Kidney tubule cell (primary cell): ENCODE results near the gene IGLON5.

ENCODE experiments used
- DNase-seq: peaks from one replicate; pipeline ENCODE4 v3.0.0-alpha.2; 2018; ENCODE audit warnings: low spot score

IGLON5 gene

GRCh38 chr19:51311351-51312257 is at the start of gene IGLON5:
Gene IGLON5, plus strand, starts transcription at chr19:51311644. Its CDS starts 204 bp downstream, at chr19:51311848.
- no peak for DNase-seq

DNA sequence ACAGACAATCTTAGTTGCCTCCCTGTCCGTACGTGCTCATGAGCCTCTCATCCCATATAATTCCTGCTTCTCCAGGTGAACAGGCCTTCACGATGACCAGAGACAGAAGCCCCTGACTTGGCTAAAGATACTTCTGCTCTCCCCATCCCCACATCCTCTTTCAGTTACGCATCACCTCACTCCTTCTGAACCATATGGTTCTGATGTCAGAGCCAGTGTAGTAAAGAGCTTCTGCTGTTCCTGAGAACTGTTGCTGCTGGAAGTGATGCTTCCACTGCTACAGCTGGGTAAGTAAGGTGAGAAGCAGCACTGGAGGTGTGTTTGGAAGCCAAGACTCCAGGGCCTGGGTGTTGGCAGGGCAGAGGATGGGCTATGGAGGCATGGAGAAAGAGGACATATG is 47.6 kb upstream of the IGLON5 start:
- DNase-seq = no peak

- no peak for DNase-seq
Observed at GRCh38 chr19:51271067-51271466, 40.4 kb upstream of the IGLON5 start.

DNA sequence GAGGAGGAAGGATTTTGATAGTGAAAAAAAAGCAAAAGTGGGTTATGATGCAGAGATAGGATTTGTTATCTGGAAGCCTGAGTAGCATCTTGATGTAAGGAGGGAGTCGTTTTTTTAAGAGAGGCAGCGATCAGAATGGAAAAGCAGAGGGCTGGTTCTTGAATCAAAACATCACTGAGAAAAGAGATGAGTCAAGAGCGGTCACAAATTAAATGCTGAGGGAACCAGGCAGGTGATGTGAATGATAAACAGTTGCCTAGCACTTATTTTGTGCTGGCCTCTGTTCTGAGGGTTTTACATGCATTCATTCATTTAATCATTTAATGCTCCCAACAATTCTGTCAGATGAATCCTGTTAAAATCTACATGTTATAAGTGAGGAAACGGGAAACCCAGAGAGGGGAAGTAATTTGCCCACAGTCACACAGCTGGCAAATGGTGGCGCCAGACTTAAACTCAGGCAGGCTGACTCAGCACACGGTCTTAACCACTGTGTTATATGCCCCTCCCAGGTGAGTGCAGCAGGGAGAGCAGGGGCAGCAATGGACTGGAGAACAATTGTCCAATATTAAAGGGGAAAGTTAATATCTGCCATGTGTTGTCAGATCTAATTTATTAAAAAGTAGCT is 39.1 kb upstream of the IGLON5 start:
- DNase-seq = peak; percentile 10

DNA sequence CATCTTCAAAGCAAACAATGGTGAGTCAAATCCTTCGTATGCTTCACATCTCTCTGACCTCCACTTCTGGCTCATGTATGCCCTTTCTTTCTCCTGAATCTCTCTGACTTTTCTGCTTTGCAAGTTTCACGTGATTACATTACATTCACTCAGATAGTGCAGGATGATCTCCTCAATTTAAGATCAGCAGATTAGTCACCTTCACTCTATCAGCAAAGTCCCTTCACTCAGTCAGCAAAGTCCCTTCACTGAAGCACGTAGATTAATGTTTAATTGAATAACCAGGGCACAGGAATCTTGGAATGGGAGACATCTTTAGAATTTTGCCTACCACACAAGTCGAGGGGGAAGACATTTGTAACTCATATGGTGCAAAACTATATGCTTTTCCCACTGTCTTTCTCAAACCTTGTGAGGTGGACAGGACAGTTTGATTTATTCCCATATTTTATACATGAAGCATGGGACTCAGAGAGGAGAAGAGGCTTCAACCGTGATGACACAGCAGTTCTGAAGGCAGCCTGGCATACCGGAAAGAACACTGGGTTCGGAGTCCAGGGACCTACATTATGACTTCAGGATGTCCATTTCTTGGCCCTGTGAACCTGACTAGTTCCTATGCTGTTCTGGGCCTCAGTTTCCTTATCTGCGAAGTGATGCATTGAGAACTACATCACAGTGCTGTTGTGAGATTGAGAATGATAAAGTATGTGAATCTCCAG is 37.2 kb upstream of the IGLON5 start:
- peak; percentile 45 for DNase-seq

DNA sequence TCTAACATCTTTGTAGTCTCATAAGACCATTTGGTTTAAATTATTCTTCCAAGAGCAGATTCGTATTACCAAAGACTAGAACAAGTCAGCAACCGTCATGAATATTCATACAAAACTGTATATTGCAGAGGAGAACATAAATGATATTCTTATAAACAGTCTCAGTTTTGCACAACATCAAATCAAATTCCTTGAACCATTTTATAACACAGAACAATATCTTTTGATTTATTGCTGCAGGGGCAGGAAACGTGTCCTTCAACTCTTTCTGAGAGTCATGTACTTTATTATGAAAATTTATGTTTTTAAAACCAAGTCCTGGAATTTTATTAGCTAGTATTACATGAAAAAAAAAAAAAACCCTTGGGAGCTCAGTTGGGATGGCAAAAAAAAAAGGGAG is 34.3 kb upstream of the IGLON5 start:
- DNase-seq = no peak

- DNase-seq = no peak
Observed at GRCh38 chr19:51282335-51282734, 29.1 kb upstream of the IGLON5 start.

DNA sequence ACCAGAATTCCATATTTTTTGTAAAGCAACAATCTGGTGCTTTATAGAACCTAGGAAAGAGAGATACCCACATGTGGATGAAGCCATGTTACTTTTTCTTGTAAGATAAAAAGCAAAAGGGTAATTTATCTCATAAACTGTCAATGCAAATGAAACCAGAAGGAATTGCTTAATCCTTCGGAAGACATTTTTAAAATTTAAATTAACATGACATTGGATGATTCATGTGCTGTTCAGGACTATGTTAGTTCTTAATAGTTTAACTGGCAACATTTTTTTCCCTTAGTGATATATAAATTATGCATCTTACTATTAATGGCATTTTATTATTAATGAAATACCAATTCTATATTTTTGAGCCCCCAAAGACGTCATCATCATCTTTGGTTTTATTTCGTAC is 25.8 kb upstream of the IGLON5 start:
- DNase-seq = no peak

- DNase-seq = no peak
Observed at GRCh38 chr19:51289635-51290034, 21.8 kb upstream of the IGLON5 start.

DNA sequence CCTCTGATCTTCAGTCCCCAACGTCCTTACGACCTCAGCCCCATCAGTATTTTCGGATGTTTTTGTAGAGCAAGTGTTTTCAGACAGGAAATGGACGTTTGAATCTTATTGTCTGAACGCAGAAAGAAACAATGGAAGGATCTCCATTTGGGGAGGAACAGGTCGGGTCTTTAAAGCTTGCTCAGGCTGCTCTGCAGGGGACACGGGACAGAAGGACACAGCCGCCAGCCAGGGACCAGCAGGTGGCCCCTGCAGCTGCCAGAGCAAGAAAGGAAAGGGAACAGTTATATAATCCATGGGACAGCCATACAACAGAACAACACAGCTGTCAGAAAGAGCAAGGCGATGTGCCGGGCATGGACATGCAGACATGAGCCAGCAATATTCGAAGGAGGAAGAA is 18.5 kb upstream of the IGLON5 start:
- no peak for DNase-seq

DNA sequence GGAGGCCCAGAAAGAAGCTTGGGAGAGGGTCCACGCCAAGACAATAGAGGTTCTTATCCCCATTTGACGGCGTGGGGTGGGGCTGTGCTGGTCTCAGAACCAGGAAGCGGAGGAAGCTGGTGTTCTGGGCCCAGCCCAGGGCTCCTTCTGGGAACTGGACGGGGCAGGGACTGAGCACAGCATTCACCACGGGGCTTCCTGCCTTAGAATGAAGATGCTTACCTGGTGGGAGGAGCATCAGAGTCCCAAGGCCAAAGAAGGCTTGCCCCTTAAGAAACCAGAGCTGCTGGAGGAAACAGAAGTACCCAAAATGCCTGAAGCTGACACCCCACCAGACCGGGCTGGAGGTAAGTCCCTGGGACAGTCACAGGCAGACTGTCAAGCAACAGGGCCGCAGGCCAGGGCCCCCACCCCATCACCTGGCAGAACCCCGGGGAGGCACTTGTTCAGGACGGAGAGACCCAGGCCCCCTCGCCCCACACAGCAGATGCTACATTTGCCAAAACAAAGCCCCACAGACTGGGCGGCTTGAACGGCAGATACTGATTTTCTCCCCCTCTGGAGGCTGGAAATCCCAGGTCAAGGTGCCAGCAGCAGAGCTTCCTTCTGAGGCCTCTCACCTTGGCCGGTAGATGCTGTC is 17.8 kb upstream of the IGLON5 start:
- DNase-seq = no peak

GRCh38 chr19:51294211-51294976 is 17.1 kb upstream of the IGLON5 start:
- no peak for DNase-seq

GRCh38 chr19:51294977-51295375 is 16.5 kb upstream of the IGLON5 start:
- no peak for DNase-seq

DNA sequence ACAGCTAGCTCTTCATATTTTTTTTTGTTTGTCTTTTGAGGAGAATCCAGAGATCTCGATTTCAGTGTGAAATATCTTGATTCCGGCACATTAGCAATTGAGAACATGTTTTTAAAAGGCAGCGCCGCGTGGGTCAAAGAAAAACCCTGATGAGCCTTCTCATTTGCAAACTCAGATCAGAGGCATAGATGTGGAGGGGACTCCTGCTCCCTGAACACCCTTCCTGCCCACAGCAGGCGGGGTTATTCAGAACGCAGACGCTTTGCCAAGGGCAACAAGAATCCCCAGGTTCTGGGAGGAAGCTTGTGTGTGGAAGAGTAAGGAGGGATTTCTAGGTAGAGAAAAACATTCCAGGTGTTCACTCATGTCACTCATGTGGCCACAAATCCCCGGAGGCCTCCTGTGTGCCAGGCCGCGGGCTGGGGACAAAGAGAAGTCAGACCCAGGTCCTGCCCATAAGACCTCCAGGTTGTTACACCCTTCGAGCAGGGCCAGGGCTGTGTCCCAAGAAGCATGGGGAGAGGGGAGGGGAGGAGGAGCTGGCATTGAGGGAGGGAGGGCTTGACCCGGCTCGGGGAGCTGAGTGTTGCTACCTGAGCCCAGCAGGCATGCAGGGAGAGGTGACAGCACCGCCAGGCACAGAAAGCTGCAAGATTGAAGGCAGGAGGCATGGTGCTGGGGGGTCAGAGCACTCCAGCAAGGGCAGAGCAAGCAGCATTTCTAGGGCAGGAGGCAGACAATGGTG is 15.9 kb upstream of the IGLON5 start:
- peak; percentile 16 for DNase-seq

- DNase-seq = no peak
Observed at GRCh38 chr19:51296336-51297093, 14.9 kb upstream of the IGLON5 start.

DNA sequence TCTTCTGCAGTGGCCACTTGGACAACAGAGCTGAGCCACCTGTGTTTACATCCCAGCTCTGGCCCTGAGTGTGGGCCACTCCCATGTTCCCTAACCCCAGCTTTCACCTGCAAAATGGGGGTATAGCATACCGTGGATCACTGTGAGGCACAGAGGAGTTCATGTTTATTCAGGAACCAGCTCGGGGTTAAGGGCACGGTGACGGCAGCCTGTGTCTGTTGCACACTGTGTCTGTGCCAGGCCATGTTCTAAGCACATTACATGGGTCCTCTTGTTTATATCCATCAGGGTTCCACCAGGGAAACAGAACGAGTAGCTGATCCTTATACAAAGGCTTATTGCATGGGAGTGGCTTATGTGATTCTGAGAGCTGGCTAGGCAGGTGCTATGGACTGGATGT is 14.0 kb upstream of the IGLON5 start:
- no peak for DNase-seq

DNA sequence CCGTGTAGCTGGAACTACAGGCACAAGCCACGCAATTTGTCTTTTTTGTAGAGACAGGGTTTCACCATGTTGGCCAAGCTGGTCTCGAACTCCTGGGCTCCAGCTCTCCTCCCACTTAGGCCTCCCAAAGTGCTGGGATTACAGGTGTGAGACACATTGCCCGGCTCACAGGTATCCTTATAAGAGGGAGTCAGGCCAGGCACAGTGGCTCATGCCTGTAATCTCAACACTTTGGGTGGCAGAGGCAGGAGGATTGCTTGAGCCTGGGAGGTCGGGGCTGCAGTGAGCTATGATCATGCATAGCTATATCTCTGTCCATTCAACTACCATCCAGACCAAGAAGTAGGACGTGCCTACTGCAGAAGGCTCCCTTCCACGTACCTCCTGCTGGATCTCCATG is 10.2 kb upstream of the IGLON5 start:
- DNase-seq = no peak

DNA sequence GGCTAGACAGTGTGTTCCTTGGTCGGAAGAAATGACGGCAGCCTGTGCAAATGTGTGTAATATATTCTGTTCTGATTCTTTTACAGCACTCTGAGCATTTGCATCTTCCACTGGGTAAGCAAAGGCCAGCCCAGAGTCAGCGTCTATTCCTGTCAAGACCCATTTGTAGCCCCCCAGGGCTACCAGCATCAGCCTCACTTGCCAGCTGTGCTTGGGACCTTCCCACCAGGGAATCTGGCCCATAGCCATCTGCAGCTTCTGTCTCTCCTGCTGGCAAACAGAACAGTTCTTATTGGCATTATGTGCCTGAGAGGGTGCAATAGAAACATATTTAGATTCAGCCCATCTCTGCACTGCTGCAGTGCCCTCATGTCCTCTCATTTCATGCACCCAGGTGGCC is 6.0 kb upstream of the IGLON5 start:
- no peak for DNase-seq

DNA sequence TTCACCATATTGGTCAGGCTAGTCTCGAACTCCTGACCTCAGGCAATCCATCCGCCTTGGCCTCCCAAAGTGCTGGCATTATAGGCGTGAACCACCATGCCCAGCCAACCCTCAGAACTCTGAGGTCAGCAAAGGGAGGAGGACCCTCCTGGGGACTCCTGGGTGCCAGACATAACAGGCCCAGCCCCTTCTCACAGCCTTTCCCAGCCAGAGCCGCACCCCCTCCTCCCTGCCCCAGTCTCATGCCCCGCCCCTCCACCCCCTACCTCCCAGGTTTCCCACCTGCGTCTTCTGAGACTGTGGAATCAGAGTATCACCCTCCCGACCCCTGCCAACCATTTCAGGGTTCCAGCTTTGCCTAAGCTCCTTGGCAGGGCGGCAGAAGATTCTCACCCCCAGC is 5.2 kb downstream of the IGLON5 start:
- no peak for DNase-seq

GRCh38 chr19:51317376-51317775 is 5.9 kb downstream of the IGLON5 start:
- no peak for DNase-seq
